Chondrocyte (in vitro differentiated cells): ENCODE measurements around the gene STOML3. TPM values are rescaled to one million over a fixed set of nuclear protein-coding genes. Genes with fewer than 3 reads are reported as not detected.

Experiments used
- DNase-seq: peaks from one replicate; pipeline ENCODE4 v3.0.0; 2021; ENCODE audit warnings: mixed read lengths, low spot score
- H3K27ac Mint-ChIP-seq: one replicate; pipeline ENCODE4 v1.8.0; 2021; ENCODE audit warnings: mild to moderate bottlenecking, moderate library complexity, mixed read lengths; ENCODE audit not compliant: unreplicated experiment
- H3K27me3 Mint-ChIP-seq: 2 replicates; pipeline ENCODE4 v1.8.0; 2021; ENCODE audit warnings: low read depth, mixed read lengths
- H3K36me3 Mint-ChIP-seq: 2 replicates; pipeline ENCODE4 v1.8.0; 2021; ENCODE audit warnings: low read depth, mixed read lengths
- H3K4me1 Mint-ChIP-seq: 2 replicates; pipeline ENCODE4 v1.8.0; 2021; ENCODE audit warnings: low read depth, mild to moderate bottlenecking, mixed read lengths
- H3K4me3 Mint-ChIP-seq: one replicate; pipeline ENCODE4 v1.8.0; 2021; ENCODE audit warnings: mild to moderate bottlenecking, moderate library complexity, mixed read lengths; ENCODE audit not compliant: unreplicated experiment
- H3K9me3 Mint-ChIP-seq: 2 replicates; pipeline ENCODE4 v1.8.0; 2021; ENCODE audit warnings: low read depth, mixed read lengths
- CTCF ChIP-seq: fragments of 200-600 bp; sonication (generic); IDR thresholded peaks from 2 replicates; pipeline ENCODE4 v1.5.0; 2021; ENCODE audit warnings: antibody characterized with exemption, mild to moderate bottlenecking, moderate library complexity
- total RNA-seq: library from RNA; stranded (reverse); gene quantifications from 3 replicates; pipeline ENCODE4 v1.2.1, GENCODE V29; 2021

The STOML3 gene
- total RNA-seq, 1 donor from 2014 or later = not detected

GRCh38 chr13:38947054-38947453 lies 43.6 kb downstream of the STOML3 start:
- Mint-ChIP-seq H3K27me3 (peaks cover 2% of the 10 kb centered on the region), H3K4me1 (no peaks in the 10 kb centered on the region), H3K36me3 (no peaks in the 10 kb centered on the region), H3K9me3 (peaks cover 9% of the 10 kb centered on the region), H3K4me3 (no peak overlapping the region), H3K27ac (no peak overlapping the region)
- DNase-seq = no peak
- no peak for TF ChIP-seq CTCF

DNA sequence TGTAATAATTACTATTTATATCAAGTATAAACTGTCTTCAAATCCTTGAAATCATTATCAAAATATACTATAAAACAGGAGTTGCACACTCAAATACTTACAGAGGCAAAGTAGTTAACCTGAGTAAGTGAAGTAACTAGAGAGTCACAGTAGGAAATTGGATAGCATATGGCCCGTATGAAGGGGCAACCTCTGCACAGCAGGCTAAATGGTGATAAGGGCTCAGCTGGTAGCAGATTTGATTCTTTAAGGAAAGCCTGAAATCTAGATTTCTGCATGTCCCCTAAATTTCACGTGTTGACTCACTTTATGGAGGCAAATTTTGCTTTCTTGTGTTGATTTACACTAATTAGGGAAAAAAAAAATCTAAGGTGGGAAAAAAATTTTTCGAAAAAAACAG lies 46.4 kb downstream of the STOML3 start:
- Mint-ChIP-seq H3K4me1 (peaks cover 2% of the 10 kb centered on the region), H3K27me3 (peaks cover 2% of the 10 kb centered on the region), H3K27ac (no peak overlapping the region), H3K36me3 (no peaks in the 10 kb centered on the region), H3K4me3 (no peak overlapping the region), H3K9me3 (no peaks in the 10 kb centered on the region)
- no peak for DNase-seq
- TF ChIP-seq CTCF = no peak

DNA sequence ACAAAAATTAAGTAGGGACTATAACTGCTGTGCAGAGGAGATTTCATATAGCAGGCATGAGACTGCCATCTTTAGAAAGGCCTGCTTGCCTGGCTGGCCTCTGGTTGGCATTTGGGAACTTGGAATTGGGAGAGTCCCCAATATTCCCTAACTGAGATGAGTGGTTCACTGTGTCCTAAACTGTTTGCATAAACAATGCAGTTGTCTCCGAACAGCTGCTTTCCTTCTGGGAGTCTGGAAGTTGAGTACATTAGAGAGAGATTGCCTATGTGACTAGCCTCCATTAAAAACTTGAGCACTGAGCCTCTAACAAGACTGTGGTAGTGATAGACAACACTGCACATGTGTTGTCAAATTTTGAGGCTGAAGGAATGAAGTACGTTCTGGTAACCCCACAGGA lies 47.4 kb downstream of the STOML3 start:
- no peak for TF ChIP-seq CTCF
- peaks cover 2% of the 10 kb centered on the region for H3K4me1 Mint-ChIP-seq
- no peaks in the 10 kb centered on the region for H3K9me3 Mint-ChIP-seq
- H3K4me3 Mint-ChIP-seq = no peak overlapping the region
- no peaks in the 10 kb centered on the region for H3K36me3 Mint-ChIP-seq
- no peak for DNase-seq
- H3K27ac Mint-ChIP-seq = no peak overlapping the region
- H3K27me3 Mint-ChIP-seq = peaks cover 2% of the 10 kb centered on the region

DNA sequence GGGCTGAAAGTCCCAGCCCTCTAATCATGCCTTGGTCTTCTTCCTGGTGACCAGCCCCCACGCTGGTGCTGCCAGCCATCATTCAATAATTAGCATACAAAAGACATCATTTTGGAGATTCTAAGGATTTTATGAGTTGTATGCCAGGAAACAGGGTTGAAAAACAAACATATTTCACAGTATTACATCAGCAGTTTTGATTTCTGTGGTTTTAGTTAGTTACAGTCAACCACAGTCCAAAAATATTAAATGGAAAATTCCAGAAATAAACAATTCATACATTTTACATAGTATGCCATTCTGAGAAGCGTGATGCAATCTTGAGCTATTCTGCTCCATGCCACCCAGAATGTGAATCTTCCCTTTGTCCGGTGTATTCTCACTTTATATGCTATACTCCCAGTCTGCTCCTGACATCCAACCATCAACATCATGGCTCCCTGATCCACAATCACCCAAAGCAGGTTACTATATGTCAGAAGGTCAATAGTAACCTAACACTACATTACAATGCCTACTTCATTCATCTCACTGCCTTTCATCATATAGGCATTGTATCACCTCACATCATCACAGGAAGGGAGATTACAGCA lies 49.2 kb downstream of the STOML3 start:
- no peak for DNase-seq

DNA sequence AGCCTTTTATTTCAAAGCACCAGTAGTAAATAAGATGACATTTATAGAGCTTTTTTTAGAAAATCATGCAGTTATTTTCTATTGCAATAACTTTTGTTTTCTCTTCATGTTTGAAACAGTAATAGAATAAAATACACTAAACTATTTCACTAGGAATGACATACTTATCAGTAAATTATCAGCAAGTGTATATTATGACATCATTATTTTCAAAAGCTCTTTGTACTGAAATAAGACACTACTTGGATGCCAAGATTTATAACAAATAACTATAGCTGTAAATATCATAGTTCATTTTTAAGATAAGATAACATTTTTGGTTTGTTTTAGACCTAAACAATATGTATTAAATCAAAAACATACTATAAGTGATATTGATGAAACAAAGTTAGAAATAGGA lies 56.8 kb downstream of the STOML3 start:
- Mint-ChIP-seq H3K36me3 (no peaks in the 10 kb centered on the region), H3K4me3 (no peak overlapping the region), H3K27ac (no peak overlapping the region), H3K9me3 (no peaks in the 10 kb centered on the region), H3K27me3 (peaks cover 7% of the 10 kb centered on the region), H3K4me1 (no peaks in the 10 kb centered on the region)
- TF ChIP-seq CTCF = no peak
- no peak for DNase-seq

More for the DNA sequence above, 49.2 kb downstream of the STOML3 start:
- Mint-ChIP-seq H3K4me1 (peaks cover 2% of the 10 kb centered on the region), H3K27ac (peak overlapping the region; percentile 76), H3K27me3 (peaks cover under 1% of the 10 kb centered on the region), H3K36me3 (no peaks in the 10 kb centered on the region), H3K9me3 (no peaks in the 10 kb centered on the region), H3K4me3 (no peak overlapping the region)
- no peak for TF ChIP-seq CTCF
